Right lobe of liver (tissue), 4 donors: ENCODE data around the gene KCNN2.

Experiments used
- CTCF ChIP-seq, 4 donors: fragments of 200-600 bp in 3 of 4; fragments of 450-650 bp in 1 of 4; IDR thresholded peaks; one replicate each; pipeline versions ENCODE4 v1.5.1 to v1.8.0; 2016 to 2022; ENCODE audit warnings: antibody characterized with exemption in 4 of 4, mild to moderate bottlenecking in 2 of 4
- POLR2A ChIP-seq: fragments of 450-650 bp; IDR thresholded peaks from one replicate; pipeline ENCODE4 v1.6.1; 2017; ENCODE audit warnings: antibody characterized with exemption, mild to moderate bottlenecking
- donor health status: DM: no; HTN: no; CAD: no.
- donor health status: DM: no; HTN: no; CAD: no.
- donor health status: DM: no; HTN: yes; CAD: no.

- TF ChIP-seq CTCF (IDR thresholded peaks at IDR 0.05) (no peak), POLR2A (no peak)
Observed at GRCh38 chr5:114317751-114318150, 44.1 kb upstream of the KCNN2 start.
